Naive thymus-derived CD8-positive, alpha-beta T cell (primary cell): ENCODE data around the gene MYOT. TPM values are rescaled to one million over a fixed set of nuclear protein-coding genes. Genes with fewer than 3 reads are reported as not detected.
A peak's percentile ranks its signal among the peaks of the same experiment; 100 is the strongest.

Source experiments
- ATAC-seq, 2 donors: fragments of 150-1000 bp; cut with Tn5 transposase in 1 of 2; sonication (Bioruptor Pico), chemical (Tn5 transposase) in 1 of 2; 1 replicate in 1 of 2; 2 replicates in 1 of 2; pipeline ENCODE4 v1.10.0; 2021; ENCODE audit warnings: mild to moderate bottlenecking in 2 of 2, moderate library complexity in 2 of 2
- POLR2A ChIA-PET: fragments of 350-600 bp; sonication (Branson Sonifier 250); formaldehyde crosslinking; loops from one replicate; lab custom pipeline; 2021; ENCODE audit warnings: antibody characterized with exemption; lab: Charles Lee
- DNase-seq, 10 donors: peaks; one replicate each; pipeline versions ENCODE4 v3.0.0 to v3.0.0-alpha.2; 2020 to 2022
- H3K27ac Mint-ChIP-seq, 10 donors: one replicate each; pipeline ENCODE4 v1.8.0; 2020 to 2022; ENCODE audit warnings: mild to moderate bottlenecking in 10 of 10, mixed read lengths in 10 of 10, moderate library complexity in 4 of 10, inconsistent platforms in 1 of 10
- H3K27me3 Mint-ChIP-seq, 5 donors: one replicate each; pipeline ENCODE4 v1.8.0; 2021 to 2022; ENCODE audit warnings: mixed read lengths in 5 of 5
- H3K36me3 Mint-ChIP-seq, 3 donors: one replicate each; pipeline ENCODE4 v1.8.0; 2020 to 2022; ENCODE audit warnings: mixed read lengths in 3 of 3, mild to moderate bottlenecking in 2 of 3, inconsistent platforms in 1 of 3
- H3K4me1 Mint-ChIP-seq, 4 donors: one replicate each; pipeline ENCODE4 v1.8.0; 2021 to 2022; ENCODE audit warnings: mixed read lengths in 4 of 4
- H3K4me3 Mint-ChIP-seq, 10 donors: one replicate each; pipeline ENCODE4 v1.8.0; 2020 to 2022; ENCODE audit warnings: mild to moderate bottlenecking in 10 of 10, mixed read lengths in 10 of 10, moderate library complexity in 6 of 10, inconsistent platforms in 1 of 10
- H3K9me3 Mint-ChIP-seq, 9 donors: one replicate each; pipeline ENCODE4 v1.8.0; 2020 to 2022; ENCODE audit warnings: mixed read lengths in 9 of 9, mild to moderate bottlenecking in 3 of 9, inconsistent platforms in 1 of 9, moderate library complexity in 1 of 9
- polyA plus RNA-seq, 3 donors: library from polyadenylated mRNA; unstranded; fragments of 300-500 nt; fragmentation: Illumina TruSeq; gene quantifications; one replicate each; pipeline ENCODE4 v1.2.3, GENCODE V29; 2021
- total RNA-seq, 8 experiments: library from RNA in 2 of 8; stranded (reverse) in 2 of 8; gene quantifications; one replicate each; pipeline ENCODE4 v1.2.3 and lab custom pipeline; 2021 to 2026

The MYOT gene
- total and polyA plus RNA-seq, 5 experiments from 2014 or later = 0.17 TPM; not detected in 4

DNA sequence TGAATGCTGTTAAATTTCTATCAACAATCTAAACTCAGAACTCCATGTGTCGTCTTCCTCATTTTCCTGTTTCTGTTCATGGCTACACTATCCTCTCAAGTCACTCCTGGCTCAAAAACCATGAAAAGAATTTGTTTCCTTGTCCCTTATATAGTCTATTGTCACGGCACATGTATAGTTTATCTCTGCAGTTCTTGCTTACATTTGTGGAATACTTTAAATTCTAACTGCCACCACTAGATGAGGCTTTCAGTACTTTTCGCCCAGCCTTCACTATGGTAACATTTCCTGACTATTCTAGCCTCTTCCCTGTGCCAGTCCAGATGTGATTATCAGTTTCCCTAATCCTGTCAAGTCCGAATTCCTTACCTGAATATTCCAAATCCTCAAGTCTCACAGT, 56.2 kb downstream of the MYOT start:
- H3K9me3 Mint-ChIP-seq = no peaks in the 10 kb centered on the region
- POLR2A ChIA-PET = interaction anchor here (0.8 kb wide), 1 partner anchor 9 kb away, joined by 3 read pairs; no protein-coding TSS in a partner anchor
- no peak overlapping the region for H3K4me3 Mint-ChIP-seq
- H3K27me3 Mint-ChIP-seq = no peaks in the 10 kb centered on the region
- ATAC-seq (no peak), DNase-seq (no peak)
- no peak overlapping the region for H3K27ac Mint-ChIP-seq
- no peaks in the 10 kb centered on the region for H3K4me1 Mint-ChIP-seq
- peaks cover 0 to 12% (median 0%) of the 10 kb centered on the region in 3 donors for H3K36me3 Mint-ChIP-seq

DNA sequence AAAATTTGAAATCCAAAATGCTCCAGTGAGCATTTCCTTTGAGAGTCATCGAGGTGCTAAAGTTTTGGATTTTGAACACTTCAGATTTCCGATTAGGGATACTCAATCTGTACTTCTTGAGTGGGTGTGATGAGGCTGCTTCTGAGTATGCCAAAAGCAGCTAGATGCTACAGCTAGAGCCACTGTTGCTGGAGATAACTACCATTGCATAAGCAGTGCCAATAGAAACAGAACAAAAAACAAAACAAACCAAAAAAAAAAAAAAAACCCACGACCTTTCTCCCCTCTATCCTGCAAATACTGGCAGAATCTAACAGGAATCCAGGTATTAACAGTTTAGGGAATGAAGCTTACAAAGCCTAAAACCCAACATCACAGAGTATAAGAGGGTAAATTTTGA, 65.1 kb downstream of the MYOT start:
- Mint-ChIP-seq H3K27me3 (no peaks in the 10 kb centered on the region), H3K9me3 (no peaks in the 10 kb centered on the region), H3K36me3 (peaks cover 4 to 20% (median 8%) of the 10 kb centered on the region in 3 donors), H3K27ac (peak overlapping the region in 2 of 10 donors; percentile 2 to 15), H3K4me3 (no peak overlapping the region), H3K4me1 (peaks cover 0 to 2% (median under 1%) of the 10 kb centered on the region in 4 donors)
- DNase-seq (no peak), ATAC-seq (no peak)
- POLR2A ChIA-PET = interaction anchor here (0.6 to 0.7 kb wide), 3 partner anchors 8 to 1359 kb away, joined by 3 to 4 read pairs (median 4); no protein-coding TSS in a partner anchor

- H3K4me3 Mint-ChIP-seq = no peak overlapping the region
- peaks cover 0 to 2% (median under 1%) of the 10 kb centered on the region in 4 donors for H3K4me1 Mint-ChIP-seq
- POLR2A ChIA-PET = no interaction called here
- H3K36me3 Mint-ChIP-seq = peaks cover 4 to 21% (median 8%) of the 10 kb centered on the region in 3 donors
- ATAC-seq (no peak), DNase-seq (no peak)
- no peaks in the 10 kb centered on the region for H3K9me3 Mint-ChIP-seq
- no peaks in the 10 kb centered on the region for H3K27me3 Mint-ChIP-seq
- H3K27ac Mint-ChIP-seq = peak overlapping the region in 3 of 10 donors; percentile 2 to 61 (median 53)
Measured at GRCh38 chr5:137933491-137933911, 65.8 kb downstream of the MYOT start.

GRCh38 chr5:137935190-137935589, 67.5 kb downstream of the MYOT start:
- no peaks in the 10 kb centered on the region for H3K27me3 Mint-ChIP-seq

DNA sequence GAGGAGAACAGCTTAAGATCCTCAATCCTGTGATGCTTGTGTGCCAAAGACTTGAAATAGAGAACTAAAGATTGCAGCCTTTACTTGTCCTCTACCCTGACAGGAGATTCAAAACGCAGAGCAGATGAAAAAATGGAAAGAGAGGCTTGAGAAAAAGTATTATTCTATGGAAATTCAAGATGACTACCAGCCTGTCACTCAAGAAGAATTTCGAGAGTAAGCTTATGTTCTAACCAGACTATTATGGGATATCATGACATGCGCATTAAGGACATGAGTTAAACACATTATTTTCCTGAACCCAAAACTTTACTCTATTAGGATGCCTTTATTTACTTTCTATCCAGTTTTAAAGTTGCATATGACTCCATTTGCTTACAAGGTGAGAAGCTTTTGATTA, 68.0 kb downstream of the MYOT start:
- H3K36me3 Mint-ChIP-seq = peaks cover 10 to 32% (median 19%) of the 10 kb centered on the region in 3 donors
- no peaks in the 10 kb centered on the region for H3K27me3 Mint-ChIP-seq
- peak overlapping the region in 5 of 10 donors; percentile 44 to 87 (median 73) for H3K27ac Mint-ChIP-seq
- peaks cover 0 to 2% (median under 1%) of the 10 kb centered on the region in 4 donors for H3K4me1 Mint-ChIP-seq
- POLR2A ChIA-PET = no interaction called here
- no peak for ATAC-seq
- H3K4me3 Mint-ChIP-seq = no peak overlapping the region
- no peaks in the 10 kb centered on the region for H3K9me3 Mint-ChIP-seq
- no peak for DNase-seq

More at GRCh38 chr5:137935190-137935589, 67.5 kb downstream of the MYOT start:
- Mint-ChIP-seq H3K9me3 (no peaks in the 10 kb centered on the region), H3K36me3 (peaks cover 10 to 28% (median 15%) of the 10 kb centered on the region in 3 donors), H3K4me1 (peaks cover 0 to 2% (median under 1%) of the 10 kb centered on the region in 4 donors), H3K27ac (peak overlapping the region in 8 of 10 donors; percentile 44 to 87 (median 68)), H3K4me3 (no peak overlapping the region)
- DNase-seq (no peak), ATAC-seq (no peak)
- POLR2A ChIA-PET = no interaction called here

Other genes with a start within 250 kb of the MYOT start
- 10 to 100 TPM; 36.2 to 37.2 TPM for gene KLHL3, start 131.8 kb upstream of the MYOT start, total RNA-seq
- 1 to 10 TPM; 2.7 to 8.1 (median 4.5) TPM for gene KLHL3, start 131.8 kb upstream of the MYOT start, polyA plus RNA-seq
- 10 to 100 TPM; 34.0 to 34.6 TPM for gene HNRNPA0, start 113.5 kb upstream of the MYOT start, total RNA-seq
- 10 to 100 TPM; 16.1 to 17.9 (median 16.5) TPM for gene HNRNPA0, start 113.5 kb upstream of the MYOT start, polyA plus RNA-seq
- gene PKD2L2, start 21.6 kb downstream of the MYOT start, total RNA-seq = not detected
- under 1 TPM; 0.32 to 0.34 (median 0.34) TPM for gene PKD2L2, start 21.6 kb downstream of the MYOT start, polyA plus RNA-seq
- gene FAM13B, start 165.2 kb downstream of the MYOT start, total RNA-seq = 10 to 100 TPM; 68.9 to 75.3 TPM
- gene FAM13B, start 165.2 kb downstream of the MYOT start, polyA plus RNA-seq = 10 to 100 TPM; 21.7 to 25.1 (median 22.3) TPM
- not detected for gene WNT8A, start 216.2 kb downstream of the MYOT start, total RNA-seq
- gene WNT8A, start 216.2 kb downstream of the MYOT start, polyA plus RNA-seq = not detected